HG03521 (cell line): ENCODE measurements around the gene SMOC2.
"Not testable (repeated sequence)": the region's sequence is repeated elsewhere in the genome, so short reads cannot be mapped to it uniquely, and the experiment has no call there.

Source experiments
- ATAC-seq: cut with Tn5 transposase; IDR thresholded peaks from one replicate; pipeline ENCODE4 v1.9.1; 2021; ENCODE audit warnings: mild to moderate bottlenecking, moderate library complexity; ENCODE audit not compliant: unreplicated experiment

SMOC2 gene

DNA sequence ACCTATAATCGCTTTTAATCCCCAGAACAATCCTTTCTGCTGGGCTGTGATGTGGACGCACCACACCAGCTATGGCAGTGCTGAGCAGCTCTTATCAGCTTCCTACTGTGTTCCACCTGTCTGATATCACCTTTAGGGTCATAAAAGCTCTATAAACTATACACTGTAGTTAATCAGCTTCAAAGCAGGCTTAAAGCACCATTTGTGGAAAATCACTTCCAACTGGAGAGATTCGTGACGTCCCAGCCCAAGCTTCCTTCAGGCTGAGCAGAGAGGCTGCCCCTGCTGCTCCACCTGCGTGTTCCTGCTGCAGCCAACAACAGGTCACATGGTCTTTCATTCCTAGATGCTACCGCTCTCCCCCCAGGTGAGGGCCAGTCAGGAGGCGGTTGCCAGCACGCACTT lies 156.5 kb downstream of the SMOC2 start:
- no peak for ATAC-seq

DNA sequence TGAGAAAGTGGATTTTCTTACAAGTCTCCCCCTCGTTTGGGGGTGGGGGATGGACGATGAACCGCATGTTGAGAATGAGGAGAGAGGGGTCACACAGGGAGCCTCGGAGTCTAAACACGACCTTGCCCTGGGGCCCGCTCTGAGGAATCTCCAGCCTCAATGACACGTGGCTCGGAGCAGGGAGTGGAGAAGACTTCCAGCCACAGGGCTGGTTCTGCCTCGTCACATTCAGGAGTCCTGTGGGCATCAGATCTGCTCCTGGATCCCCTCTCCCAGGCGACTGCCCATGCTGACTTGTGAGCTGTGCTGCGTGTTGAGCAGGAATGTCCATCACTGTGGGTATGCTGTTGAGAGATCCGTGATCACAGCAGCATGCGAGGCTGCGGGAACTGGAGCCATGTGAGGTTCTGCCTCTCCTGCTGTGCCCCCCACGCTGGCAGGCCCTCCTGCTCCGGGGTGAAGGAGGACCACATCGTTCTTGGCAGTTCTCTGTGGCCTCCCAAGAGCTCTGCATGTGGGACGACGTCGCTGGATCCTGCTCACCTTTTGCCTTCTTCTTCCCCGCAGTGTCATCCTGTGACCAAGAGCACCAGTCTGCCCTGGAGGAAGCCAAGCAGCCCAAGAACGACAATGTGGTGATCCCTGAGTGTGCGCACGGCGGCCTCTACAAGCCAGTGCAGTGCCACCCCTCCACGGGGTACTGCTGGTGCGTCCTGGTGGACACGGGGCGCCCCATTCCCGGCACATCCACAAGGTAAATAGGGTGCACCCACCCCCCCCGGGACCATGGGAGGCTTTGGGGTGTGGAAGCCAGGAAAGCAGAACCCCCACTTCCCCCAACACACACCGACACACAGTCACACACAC lies 157.5 kb downstream of the SMOC2 start:
- no peak for ATAC-seq

DNA sequence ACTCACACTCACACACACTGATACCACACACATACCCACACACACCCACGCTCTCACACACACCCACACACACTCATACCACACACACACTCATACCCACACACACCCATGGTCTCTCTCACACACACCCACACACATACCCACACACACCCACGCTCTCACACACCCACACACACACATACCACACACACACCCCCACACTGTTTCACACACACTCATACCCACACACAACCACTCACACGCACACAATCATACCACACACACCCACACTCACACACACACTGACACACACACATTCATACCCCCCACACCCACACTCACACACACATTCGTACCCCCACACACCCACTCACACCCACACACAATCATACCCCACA lies 158.1 kb downstream of the SMOC2 start:
- ATAC-seq, result no peak

DNA sequence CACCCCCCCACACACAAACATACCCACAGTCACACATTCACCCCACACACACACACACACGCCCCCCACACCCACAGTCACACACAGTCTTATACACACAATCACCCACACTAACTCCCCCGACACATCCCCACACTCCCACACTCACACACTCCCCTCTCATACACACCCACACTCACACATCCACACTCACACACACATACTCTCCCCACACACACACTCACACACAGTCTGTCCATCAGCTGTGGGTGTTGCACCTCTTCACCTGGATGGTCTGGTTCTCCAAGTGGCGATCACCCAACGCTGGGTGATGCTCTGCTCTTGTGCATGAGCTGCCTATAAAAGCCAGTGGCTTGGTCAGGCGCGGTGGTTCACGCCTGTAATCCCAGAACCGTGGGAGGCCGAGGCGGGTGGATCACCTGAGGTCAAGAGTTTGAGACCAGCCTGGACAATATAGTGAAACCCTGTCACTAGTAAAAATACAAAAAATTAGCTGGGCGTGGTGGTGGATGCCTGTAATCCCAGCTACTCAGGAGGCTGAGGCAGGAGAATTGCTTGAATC lies 158.9 kb downstream of the SMOC2 start:
- ATAC-seq, result no peak

DNA sequence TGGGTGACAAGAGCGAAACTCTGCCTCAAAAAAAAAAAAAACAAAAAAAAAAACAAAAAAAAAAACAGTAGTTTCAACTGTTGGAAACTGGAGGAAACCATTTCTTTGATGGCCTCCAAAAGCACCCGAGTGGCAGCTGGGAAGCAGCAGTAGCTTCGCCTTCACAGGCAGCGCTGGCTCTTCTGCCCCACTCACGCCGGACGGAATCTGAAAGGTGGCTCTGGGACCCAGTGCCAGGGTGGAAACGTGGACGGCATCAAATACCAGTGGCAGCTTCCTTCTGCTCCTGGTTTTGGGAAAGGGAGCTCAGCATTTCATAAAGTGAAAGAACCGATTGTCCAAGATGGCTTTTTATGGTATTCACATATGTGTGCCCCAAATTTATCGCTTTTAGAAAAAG lies 159.4 kb downstream of the SMOC2 start:
- ATAC-seq, result no peak

DNA sequence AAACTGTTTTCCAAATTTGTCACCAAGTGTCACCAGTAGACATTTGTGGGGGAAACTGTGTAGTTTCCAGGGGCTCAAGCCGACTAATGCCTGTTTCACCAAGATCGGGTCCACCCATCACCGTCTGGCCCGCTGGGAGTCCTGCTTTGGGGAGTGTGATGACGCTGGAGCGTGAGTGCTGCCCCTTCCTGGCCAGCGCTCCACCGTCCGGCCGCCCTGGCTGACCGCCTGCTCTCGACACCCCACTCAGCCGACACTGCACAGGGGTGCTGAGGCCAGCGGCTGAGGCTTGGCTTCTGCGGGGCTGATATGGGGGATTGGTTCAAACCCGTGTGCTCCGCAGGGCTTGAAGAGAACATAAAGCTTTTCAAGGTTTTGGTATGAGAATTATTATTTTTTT lies 160.1 kb downstream of the SMOC2 start:
- ATAC-seq, result no peak

DNA sequence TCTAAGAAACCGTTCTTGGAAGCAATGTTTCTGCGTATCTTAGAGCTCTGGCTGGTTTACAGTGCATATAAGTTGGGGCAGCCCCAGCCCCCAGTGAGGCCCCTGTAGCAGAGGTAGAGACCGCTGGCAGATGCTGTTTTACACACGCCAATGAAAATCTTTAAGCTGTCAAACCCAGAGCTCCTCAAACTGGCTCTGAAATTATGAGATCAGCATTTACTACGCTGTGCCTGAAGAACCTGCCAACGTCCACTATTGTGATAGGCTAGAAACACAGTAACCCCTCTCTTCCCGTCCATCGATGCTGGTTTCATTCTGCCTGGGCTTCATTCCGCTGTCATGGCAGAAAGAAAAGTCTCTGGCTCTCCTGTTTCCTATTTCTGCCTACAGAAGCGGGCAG lies 160.6 kb downstream of the SMOC2 start:
- no peak for ATAC-seq

DNA sequence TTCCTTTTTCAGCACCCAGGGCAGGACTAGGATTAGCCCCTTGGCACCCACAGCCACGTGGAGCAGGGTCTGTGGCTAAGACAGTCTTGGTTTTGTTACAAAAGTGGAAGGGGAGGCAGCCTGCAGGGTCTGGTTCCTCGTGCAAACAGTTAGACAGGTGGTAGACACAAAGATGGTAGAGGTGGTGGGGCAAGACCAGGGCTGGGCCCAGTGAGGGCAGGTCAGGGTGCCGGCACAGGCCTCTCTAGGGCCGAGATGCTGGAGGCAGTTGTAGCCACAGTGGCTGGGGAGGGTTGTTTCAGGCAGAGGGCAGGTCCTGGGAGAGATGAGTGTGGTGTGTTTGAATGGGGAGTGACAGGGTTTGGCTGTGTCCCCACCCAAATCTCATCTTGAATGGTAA lies 161.6 kb downstream of the SMOC2 start:
- ATAC-seq, result no peak

DNA sequence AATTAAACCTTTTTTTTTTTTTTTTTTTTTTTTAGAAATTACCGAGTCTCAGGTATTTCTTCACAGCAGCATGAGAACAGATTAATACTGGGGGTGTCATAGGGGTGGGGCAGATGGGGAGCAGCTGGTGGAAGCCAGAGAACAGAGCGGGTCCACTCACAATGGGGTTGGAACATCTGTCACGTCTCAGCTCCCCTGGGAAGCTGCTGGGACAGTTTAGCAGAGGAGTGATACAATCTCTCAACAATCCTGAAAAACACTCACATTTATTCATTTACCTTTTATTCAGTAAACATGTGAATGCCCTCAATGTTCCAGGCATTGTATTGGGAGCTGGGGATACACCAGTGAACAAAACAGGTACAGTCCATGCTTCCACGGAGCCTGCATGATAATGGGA lies 162.2 kb downstream of the SMOC2 start:
- ATAC-seq, result no peak

DNA sequence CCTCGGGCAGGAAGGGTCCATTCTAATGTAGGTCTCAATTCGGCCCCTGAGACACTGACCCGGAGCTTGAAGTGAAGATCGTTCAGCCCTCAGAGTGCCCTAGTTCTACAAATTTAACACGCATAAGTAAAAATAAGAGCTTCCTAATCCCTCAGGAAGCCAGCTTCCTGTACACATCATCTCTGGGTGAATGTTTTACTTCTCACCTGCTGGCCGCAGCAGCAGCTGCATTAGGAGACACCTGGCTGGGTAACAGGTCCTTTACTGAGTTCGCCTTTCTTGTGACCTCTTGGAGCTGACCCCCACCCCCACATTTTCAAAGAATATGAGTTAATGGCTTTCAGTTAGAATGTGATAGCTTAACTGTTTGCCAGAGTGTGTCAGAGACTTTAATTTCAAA lies 165.0 kb downstream of the SMOC2 start:
- no peak for ATAC-seq

DNA sequence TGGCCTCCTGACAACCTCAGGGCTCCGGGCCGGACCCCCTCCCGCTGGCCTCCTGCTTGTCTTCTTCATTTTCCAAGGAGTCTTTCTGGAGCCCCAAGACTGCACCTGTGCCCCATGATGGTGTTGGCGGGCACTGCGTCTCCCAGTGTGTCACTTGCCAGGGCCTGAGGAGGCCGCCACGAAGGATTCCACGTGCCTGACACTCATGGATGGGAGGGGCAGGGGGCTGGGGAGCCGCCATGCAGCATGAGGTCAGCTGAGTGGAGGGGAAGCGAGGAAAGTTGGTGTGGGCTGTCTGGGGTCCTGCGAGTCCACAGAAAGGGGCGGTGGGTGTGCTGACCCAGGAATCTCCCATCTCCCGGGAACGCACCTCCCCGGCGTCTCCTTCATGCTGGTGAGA lies 165.7 kb downstream of the SMOC2 start:
- ATAC-seq, result no peak

DNA sequence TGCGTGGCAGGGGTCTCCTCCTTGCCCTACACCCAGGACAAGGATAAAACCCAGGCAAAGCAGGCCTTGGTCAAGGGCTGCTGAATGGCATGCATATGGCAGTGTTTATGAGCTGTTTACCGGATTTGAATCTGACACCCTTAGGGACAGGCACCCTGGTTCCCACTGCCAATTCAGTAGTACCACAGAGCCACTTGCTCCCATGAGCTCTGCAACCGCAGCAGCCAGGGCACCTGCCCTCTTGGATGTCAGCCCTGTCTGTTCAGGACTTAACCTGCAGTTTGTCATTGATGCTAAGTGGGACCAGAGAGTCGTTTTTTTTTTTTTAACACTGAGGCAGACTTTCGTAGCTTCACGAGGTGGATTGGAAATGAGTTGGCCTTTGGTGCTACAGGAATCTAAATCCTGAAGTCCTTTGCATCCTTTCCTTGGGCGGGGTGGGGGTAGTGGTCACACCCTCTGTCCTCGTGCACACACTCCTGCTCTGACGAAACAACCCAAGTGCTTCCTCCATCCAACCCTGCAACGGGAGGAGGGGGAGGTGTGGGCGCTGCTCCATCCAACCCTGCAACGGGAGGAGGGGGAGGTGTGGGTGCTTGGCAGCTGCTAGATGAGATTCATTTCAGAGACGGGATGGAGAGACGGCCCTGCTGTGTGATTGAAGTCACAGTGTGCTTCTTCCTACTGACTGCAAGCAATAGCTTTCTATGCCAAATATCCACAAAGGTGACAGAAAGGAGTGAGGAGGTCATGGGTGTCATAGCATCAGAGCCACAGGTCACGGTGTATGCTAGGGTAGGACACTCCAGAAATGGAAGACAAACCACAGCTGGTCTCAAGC lies 166.5 kb downstream of the SMOC2 start:
- no peak for ATAC-seq

DNA sequence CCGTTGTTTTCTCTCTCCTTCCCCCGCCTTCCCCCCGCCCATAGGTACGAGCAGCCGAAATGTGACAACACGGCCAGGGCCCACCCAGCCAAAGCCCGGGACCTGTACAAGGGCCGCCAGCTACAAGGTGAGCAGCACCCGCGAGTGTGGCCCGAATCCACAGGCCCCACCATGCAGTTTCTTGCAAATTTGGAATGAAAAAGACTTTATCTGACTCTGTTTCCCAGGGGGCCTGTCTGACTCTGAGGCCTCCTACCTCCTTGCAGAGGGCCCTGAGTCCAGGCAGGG lies 167.1 kb downstream of the SMOC2 start:
- ATAC-seq, result no peak

DNA sequence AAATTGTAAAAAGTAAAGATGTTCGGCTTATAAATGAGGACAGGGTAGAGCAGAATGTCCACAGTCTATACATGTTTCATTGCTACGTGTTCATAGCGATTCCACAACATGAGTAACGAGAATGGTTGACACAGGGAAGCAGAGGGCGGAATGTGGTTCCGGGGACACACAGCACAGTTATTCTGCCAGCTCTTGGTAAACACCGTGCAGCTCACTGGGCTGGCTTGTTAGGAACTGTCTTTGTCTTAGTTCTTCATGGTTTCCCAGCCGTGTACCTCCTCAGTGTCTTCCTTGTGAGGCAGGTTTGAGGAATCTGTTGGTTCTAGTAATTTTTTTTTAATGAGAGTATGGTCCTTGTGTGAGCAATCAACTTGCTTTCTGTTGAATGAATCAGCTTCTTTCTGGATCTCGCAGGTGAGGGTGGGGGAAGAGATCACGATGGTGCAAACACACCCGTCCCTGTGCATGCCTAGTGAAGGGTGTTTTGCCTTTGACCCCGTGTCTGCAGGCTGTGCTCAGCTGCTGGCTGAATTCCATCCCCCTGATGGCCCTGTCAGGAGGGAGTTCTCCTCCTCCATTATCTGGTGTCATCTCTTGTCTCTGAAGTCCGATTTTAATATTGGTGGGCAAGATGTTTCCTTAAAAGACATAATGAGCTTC lies 168.2 kb downstream of the SMOC2 start:
- ATAC-seq, result no peak

DNA sequence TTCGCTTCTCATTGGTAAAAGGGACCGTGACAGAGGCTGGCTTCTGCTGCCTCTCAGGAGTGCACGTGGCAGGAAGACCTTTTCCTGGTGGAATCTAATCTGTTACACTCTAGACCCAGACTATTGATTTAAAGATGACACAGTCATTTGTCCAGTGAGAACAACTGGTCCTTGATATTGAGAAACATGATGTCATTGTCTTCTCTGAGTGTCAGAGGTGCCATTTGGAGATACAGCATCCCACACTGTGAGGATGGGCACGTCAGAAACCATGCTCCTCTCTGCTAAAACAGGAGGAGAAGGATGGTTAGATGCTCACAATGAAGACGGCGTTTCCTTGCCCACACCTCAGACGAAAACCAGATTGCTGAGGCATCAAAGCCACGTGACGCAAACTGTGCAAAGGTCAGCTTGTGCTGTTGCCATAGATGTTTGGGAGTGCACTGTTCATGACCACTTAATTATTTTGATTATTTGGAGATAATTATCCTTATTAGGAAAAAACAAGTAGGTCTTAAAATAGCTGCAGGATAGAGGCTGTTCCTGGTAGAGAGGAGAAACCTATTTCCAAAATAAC lies 169.0 kb downstream of the SMOC2 start:
- ATAC-seq, result no peak

DNA sequence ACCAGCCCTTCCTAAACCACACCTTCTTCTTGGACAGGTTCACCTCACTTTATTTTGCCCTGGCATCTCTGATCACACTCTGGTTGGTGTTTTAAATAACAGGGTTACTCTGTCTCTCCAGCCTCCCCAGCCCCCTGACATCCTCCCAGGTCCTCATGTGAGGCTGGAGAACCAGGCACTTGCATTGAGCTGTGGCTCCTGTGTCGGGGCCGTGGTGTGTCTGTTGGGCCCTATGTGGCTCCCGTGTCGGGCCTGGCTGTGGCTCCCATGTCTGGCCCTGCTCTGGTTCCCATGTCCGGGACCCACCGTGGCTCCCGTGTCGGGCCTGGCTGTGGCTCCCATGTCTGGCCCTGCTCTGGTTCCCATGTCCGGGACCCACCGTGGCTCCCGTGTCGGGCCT lies 170.0 kb downstream of the SMOC2 start:
- ATAC-seq, result not testable (repeated sequence)

DNA sequence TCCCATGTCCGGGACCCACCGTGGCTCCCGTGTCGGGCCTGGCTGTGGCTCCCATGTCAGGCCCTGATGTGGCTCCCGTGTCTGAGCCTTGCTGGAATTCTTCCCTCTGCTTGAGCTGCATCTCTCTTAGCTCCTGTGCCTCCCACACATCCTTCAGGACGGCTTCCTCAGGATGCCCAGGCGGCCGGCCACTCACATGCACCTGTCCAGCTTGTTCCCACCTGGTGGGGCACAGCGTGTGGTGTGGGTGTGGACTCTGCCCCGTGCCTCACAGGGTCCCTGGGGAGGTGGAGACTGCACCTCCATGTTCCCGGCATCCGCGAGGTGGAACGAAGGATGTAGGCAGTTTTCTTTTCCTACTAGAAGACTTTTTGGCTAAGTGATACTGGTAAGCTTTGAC lies 170.7 kb downstream of the SMOC2 start:
- ATAC-seq, result no peak

DNA sequence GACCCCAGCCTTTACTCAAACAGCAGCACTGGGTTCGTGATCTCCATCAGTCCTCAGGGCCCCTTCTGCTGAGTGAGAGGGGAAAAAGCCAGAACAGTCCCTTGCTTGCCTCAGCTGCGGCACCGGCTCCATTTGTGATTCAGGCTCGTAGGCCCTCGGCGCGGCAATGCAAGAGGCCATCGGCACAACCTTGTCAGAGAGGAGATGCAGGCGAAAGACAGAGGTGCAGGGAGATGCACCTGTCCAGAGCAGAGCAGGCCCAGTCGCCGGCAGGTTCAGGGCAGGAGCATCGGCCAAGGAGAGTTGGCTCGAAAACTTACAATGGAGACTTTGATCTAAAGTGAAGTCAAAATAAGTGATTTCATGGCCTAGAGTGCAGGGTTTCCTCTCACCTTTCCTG lies 171.6 kb downstream of the SMOC2 start:
- no peak for ATAC-seq

DNA sequence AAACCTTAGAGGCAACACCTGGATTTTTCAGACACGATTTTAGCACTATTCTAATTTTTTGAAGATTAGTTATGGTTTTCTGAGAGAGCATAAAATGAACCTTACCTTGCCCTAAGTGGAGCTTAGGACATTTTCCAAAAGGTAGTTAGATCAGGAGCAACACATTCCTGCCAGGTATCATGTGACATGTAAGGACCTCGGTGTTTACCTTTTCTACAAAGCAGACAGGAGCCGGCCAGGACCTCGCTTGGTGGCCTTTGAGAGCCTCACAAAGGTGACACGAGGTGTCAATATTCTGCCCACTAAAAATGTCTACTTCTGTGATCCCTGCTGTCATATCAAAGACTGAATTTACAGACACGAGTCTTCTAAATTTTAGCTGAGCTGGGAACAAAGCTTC lies 174.9 kb downstream of the SMOC2 start:
- ATAC-seq, result no peak

DNA sequence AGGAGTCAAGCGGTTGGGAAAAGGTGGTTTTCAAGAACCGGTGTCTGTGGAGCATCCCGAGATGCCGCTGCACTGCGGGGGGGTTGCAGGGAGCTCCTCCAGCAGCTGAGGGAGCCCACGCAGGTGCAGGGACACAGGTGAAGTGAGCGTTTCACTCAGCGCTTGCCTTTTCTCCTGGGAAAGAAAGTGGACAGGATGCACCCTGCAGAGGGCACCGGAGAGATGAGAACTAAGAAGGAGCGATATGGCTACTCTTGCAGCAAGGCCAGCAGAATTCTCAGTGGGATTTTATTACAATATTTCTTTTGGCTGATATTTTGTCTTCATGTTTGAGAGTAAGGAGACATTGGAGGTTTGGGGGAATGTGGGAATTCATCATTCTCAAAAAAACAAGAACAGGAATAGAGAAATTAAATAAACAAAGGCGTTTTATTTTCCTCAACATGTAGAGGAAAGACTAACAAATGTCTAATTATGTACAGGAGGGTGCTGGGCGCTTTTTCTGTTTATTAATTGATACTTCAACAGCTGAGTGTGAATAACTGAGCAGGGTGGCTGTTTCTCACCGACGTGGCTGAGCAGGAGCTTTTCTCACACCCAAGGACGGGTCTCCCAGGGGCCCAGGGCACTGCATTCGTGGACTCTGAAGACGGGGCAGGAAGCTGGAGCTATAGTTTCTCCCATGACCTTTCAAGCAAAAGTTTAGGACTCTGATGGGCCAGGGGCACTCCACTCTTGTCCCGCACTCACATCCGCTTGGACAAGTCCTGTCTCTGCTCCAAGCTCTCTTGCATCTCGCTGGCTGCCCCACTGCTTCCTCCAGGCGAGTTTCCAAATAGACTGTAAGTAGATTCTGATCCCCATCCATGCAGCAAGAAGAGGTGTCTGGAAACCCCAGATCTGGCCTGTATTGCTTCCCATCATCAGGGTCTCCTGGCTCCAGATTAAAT lies 176.1 kb downstream of the SMOC2 start:
- no peak for ATAC-seq
